SK-N-SH (cell line): ENCODE data around the gene PHACTR3.

ENCODE experiments used
- CHD2 ChIP-seq: fragments of 150-350 bp; IDR thresholded peaks from 2 replicates; pipeline ENCODE4 v1.6.1; 2018; ENCODE audit warnings: low read length; ENCODE audit not compliant: partially characterized antibody
- CTCF ChIP-seq: fragments of 200-600 bp; sonication (generic); IDR thresholded peaks from 2 replicates; pipeline ENCODE4 v1.6.1; 2017; ENCODE audit warnings: antibody characterized with exemption, mild to moderate bottlenecking, moderate library complexity
- EP300 ChIP-seq, 2 experiments: IDR thresholded peaks; 2 replicates each; pipeline versions ENCODE4 v1.4.0 to v1.6.1; 2012; ENCODE audit warnings: borderline replicate concordance in 1 of 2, low read depth in 1 of 2, low read length in 1 of 2
- EZH2phosphoT487 ChIP-seq: fragments of 200-600 bp; sonication (generic); IDR thresholded peaks from 2 replicates; pipeline ENCODE4 v1.6.1; 2017; ENCODE audit warnings: low read depth, mixed run types, mild to moderate bottlenecking, antibody characterized with exemption, moderate library complexity, borderline replicate concordance
- FOSL2 ChIP-seq: IDR thresholded peaks from 2 replicates; pipeline ENCODE4 v1.4.0; 2012; ENCODE audit warnings: low read depth, mild to moderate bottlenecking, moderate library complexity, borderline replicate concordance
- JUND ChIP-seq: IDR thresholded peaks from 2 replicates; pipeline ENCODE4 v1.4.0; 2012
- MAX ChIP-seq: IDR thresholded peaks from 2 replicates; pipeline ENCODE4 v1.4.0; 2012; ENCODE audit warnings: low read depth
- NFIC ChIP-seq: IDR thresholded peaks from 2 replicates; pipeline ENCODE4 v1.4.0; 2012; ENCODE audit warnings: borderline replicate concordance
- POLR2AphosphoS5 ChIP-seq: IDR thresholded peaks from 2 replicates; pipeline ENCODE4 v1.6.1; 2012; ENCODE audit warnings: low read depth, low read length
- TF ChIP-seq, protein P1 (sequence below): IDR thresholded peaks from 2 replicates; pipeline ENCODE4; 2012

- no peak for TF ChIP-seq CTCF
- no peak for TF ChIP-seq FOSL2
- no peak for TF ChIP-seq MAX
- TF ChIP-seq POLR2AphosphoS5 = no peak
- TF ChIP-seq, protein P1, sequence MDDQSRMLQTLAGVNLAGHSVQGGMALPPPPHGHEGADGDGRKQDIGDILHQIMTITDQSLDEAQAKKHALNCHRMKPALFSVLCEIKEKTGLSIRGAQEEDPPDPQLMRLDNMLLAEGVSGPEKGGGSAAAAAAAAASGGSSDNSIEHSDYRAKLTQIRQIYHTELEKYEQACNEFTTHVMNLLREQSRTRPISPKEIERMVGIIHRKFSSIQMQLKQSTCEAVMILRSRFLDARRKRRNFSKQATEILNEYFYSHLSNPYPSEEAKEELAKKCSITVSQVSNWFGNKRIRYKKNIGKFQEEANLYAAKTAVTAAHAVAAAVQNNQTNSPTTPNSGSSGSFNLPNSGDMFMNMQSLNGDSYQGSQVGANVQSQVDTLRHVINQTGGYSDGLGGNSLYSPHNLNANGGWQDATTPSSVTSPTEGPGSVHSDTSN = no peak
- TF ChIP-seq EZH2phosphoT487 = no peak
- no peak for TF ChIP-seq JUND
- no peak for TF ChIP-seq EP300 (IDR thresholded peaks at IDR 0.05; ENCODE audit: borderline replicate concordance in 1 of 2, low read depth in 1 of 2, low read length in 1 of 2)
- TF ChIP-seq CHD2 = no peak
- TF ChIP-seq NFIC = no peak
Observed at GRCh38 chr20:59861401-59861800, 257.1 kb downstream of the PHACTR3 start.
